NCI-H128 (cell line): ENCODE measurements around the gene REV1.
"Not testable (repeated sequence)": the region's sequence is repeated elsewhere in the genome, so short reads cannot be mapped to it uniquely, and the experiment has no call there.

Source experiments
- DNase-seq: peaks from one replicate; lab custom pipeline; 2025; ENCODE audit not compliant: unreplicated experiment; lab: John Stamatoyannopoulos, UW

The REV1 gene

GRCh38 chr2:99487906-99488305 is 1.9 kb downstream of the REV1 start:
- no peak for DNase-seq

GRCh38 chr2:99485824-99486223 is 4.0 kb downstream of the REV1 start:
- no peak for DNase-seq

- no peak for DNase-seq
Observed at GRCh38 chr2:99485411-99485810, 4.4 kb downstream of the REV1 start.

- DNase-seq = no peak
Observed at GRCh38 chr2:99484205-99484604, 5.6 kb downstream of the REV1 start.

- no peak for DNase-seq
Observed at GRCh38 chr2:99481941-99482340, 7.9 kb downstream of the REV1 start.

- no peak for DNase-seq
Observed at GRCh38 chr2:99481527-99481926, 8.3 kb downstream of the REV1 start.

- DNase-seq = no peak
Observed at GRCh38 chr2:99480390-99480789, 9.4 kb downstream of the REV1 start.

- DNase-seq = no peak
Observed at GRCh38 chr2:99478632-99479031, 11.2 kb downstream of the REV1 start.

GRCh38 chr2:99477054-99477453 is 12.8 kb downstream of the REV1 start:
- no peak for DNase-seq

- DNase-seq = no peak
Observed at GRCh38 chr2:99476629-99477028, 13.2 kb downstream of the REV1 start.

- not testable (repeated sequence) for DNase-seq
Observed at GRCh38 chr2:99475095-99475494, 14.7 kb downstream of the REV1 start.

- DNase-seq = no peak
Observed at GRCh38 chr2:99473518-99474083, 16.2 kb downstream of the REV1 start.

GRCh38 chr2:99472600-99472960 is 17.2 kb downstream of the REV1 start:
- DNase-seq = no peak

GRCh38 chr2:99471654-99472599 is 17.9 kb downstream of the REV1 start:
- DNase-seq = no peak

GRCh38 chr2:99470957-99471356 is 18.9 kb downstream of the REV1 start:
- DNase-seq = no peak

- DNase-seq = not testable (repeated sequence)
Observed at GRCh38 chr2:99470459-99470858, 19.4 kb downstream of the REV1 start.

GRCh38 chr2:99469394-99469793 is 20.4 kb downstream of the REV1 start:
- no peak for DNase-seq

GRCh38 chr2:99468155-99468554 is 21.7 kb downstream of the REV1 start:
- DNase-seq = no peak

GRCh38 chr2:99467390-99467789 is 22.4 kb downstream of the REV1 start:
- no peak for DNase-seq

- no peak for DNase-seq
Observed at GRCh38 chr2:99461828-99462483, 27.9 kb downstream of the REV1 start.

GRCh38 chr2:99458529-99458928 is 31.3 kb downstream of the REV1 start:
- DNase-seq = no peak

GRCh38 chr2:99451686-99452085 is 38.1 kb downstream of the REV1 start:
- DNase-seq = no peak
